Left renal cortex interstitium (tissue), 4 donors: ENCODE measurements around the gene IGF1R. TPM values are rescaled to one million over a fixed set of nuclear protein-coding genes. Genes with fewer than 3 reads are reported as not detected.
"Not testable (repeated sequence)": the region's sequence is repeated elsewhere in the genome, so short reads cannot be mapped to it uniquely, and the experiment has no call there.

Experiments used
- DNase-seq, 4 donors: peaks; one replicate each; pipeline ENCODE4 v3.0.0-alpha.2; 2013; ENCODE audit warnings: low read depth in 4 of 4, low spot score in 2 of 4, missing footprints in 1 of 4
- polyA plus RNA-seq, 4 donors: library from polyadenylated mRNA; unstranded; fragments of 120-200 nt; gene quantifications; one replicate each; pipeline ENCODE4 v1.2.1, GENCODE V29; 2013; ENCODE audit not compliant: insufficient read length in 4 of 4

Gene IGF1R
- polyA plus RNA-seq, 4 donors: 38.3 to 61.2 (median 50.7) TPM

DNA sequence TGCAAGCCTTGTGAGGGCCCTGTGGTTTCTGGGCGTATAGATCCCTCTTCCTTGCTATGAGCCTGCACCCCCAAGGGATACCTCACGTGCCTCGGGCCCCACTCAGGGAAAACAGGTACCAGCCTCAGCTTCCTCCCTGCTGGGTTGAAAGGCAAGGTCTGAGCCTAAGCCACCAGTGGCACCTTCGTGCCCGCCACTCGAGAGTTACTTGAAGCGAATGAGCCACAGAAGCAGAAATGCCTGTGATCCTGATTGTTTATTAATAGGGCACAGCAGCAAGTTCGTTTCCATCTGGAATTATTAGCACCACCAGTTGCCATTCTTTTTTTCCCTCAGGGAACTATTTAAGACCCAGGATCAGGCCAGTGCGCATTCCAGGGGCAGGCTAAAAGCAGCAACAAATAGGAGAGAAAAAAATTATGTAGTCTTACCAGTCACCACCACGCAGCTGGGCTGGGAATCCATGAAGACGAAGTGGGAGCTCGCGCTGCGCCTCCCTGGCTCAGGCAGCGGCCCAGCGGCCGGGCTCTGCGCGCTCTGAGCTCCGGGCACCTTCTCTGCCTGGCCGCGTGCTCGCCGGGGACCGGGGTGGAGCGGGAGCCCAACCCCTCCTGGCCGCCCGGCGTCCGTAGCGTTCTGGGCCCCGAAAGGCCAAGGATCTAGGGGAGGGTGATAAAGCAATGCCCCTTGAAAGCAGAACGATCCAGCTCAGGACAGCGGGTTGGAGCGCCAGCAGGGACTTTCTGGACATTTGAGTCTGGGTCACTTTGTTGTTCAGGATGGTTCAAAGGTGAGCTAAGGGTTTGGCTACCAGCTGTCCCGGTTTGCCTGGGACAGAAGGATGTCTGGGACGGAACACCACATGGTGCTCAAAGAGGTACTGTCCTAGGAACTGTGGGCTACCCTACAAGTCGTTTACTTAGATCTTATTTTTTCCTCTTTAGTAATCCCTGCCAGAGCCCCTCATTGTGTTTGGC, 356.9 kb downstream of the IGF1R start:
- DNase-seq: not testable (repeated sequence)

- DNase-seq: no peak
Observed at GRCh38 chr15:99006146-99006545, 357.8 kb downstream of the IGF1R start.

DNA sequence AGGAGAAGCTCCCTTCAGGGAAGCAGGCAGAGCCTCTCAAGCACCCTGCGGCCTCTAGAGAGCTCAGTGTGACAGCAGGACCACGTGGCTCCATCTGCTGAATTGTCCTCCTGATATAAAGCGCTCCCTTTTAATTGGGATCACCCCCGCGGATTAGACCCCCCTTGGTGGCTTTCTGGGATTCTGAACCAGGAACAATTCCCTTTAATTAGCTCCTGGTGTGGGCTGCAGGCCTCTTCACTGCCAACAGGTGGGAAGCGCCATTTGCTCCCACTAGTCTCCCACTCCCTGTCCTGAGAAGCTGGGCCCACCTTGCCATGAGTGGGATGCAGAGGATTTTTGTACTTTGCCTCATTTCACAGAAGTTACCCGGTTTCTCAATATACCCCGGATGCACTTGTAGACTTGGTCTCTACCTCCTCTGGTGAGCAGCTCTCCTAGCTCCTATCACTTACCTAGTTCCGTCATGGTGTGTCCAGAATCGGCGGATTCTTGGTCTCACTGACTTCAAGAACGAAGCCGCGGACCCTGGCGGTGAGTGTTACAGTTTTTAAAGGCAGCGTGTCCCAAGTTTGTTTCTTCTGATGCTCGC, 358.7 kb downstream of the IGF1R start:
- no peak for DNase-seq

DNA sequence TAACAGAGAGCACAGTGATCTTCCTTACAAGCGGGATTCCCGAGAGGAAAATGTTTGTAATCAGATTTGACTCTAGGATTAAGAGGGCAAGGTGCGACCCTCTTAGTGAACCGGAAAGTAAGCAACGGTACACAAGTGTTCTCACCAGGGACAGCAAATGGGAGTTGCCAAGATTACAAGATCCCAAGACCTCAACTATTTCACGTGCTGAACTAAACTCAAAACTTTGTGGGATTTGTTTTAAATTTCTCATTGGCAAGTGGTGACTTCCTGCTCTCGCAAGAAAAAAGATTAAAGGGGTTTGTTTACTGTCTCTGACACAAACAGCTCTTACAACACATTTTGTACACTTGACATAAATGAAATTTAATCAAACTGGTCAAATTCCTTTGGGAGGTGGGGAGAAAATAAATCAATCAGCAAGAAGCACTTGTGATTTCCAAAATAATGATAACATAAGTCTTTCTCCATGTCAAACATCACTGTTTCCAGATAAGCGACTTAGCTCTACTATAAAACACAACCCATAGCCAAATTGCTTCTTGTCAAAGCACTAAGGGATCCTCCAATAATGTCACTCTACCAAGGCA, 361.5 kb downstream of the IGF1R start:
- DNase-seq: no peak

DNA sequence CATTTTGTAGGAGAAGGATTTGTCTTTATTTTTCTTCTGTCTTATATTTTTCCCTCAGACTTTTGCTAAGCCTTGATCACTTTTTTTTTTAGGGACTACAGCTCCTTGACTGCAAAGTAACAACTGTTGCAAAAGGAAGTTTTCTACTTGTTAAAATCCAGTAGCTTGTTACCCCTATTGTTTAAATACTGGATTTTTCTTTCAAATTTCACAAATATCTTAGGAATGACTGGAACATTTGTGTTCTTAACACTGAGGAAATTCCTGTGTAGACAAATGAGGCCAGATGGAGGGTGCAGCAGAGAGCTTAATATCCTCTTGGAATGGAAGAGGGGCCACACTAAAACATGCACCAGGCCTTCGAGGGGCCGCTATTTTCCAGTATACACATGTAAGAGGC, 362.4 kb downstream of the IGF1R start:
- DNase-seq: no peak
